ELF-1 (cell line): ENCODE results near the gene DDAH1.

ENCODE experiments used
- DNase-seq: peaks from one replicate; pipeline ENCODE4 v3.0.0-alpha.2; 2016; ENCODE audit warnings: low read depth, low spot score

The DDAH1 gene

DNA sequence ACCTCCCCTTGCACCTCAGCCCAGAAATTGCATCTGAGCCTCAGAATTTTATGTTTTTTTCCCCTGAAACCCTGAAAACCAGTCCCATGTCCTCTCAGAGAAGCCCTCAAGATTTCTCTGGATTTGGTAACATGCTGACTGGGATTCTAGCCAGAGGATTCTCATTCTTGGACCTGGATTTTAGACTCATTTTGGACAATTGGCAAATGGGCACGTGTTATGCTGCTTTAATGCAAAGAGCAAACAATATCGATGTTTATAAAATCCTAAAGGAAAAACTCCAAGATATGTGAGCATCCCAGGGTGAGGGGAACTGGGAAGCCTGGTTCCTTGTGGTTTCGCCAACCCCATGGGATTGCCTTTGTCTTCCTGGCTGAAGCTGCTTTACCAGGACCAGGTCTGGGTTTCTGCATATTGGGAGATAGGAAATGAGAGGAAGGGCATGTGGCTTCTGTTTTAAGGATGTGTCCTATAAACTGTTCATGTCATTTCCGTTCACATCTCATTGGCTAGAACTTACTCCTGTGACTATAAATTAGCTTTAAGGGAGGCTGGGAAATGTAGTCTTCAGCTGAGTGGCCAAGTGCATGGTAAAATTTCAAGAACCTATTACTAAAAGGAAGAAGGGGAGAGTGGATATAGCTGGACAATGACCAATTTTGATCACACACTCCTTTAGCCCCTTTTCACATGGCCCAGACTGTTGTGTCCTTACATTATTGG lies 161.4 kb downstream of the DDAH1 start:
- DNase-seq, result no peak

DNA sequence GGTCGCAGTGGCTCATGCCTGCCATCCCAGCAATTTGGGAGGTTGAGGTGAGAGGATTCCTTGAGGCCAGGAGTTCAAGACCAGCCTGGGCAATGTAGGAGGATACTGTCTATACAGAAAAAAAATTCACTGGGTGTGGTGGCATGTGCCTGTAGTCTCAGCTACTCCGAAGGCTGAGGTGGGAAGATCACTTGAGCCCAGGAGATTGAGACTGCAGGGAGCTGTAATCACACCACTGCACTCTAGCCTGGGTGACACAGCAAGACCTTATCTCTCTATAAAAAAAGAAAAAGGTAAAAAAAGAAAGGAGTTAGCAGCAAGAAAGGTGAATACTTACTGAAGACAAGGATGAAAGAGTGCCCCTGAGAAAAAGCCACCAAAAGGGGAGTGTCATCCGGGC lies 164.8 kb downstream of the DDAH1 start:
- DNase-seq, result no peak

DNA sequence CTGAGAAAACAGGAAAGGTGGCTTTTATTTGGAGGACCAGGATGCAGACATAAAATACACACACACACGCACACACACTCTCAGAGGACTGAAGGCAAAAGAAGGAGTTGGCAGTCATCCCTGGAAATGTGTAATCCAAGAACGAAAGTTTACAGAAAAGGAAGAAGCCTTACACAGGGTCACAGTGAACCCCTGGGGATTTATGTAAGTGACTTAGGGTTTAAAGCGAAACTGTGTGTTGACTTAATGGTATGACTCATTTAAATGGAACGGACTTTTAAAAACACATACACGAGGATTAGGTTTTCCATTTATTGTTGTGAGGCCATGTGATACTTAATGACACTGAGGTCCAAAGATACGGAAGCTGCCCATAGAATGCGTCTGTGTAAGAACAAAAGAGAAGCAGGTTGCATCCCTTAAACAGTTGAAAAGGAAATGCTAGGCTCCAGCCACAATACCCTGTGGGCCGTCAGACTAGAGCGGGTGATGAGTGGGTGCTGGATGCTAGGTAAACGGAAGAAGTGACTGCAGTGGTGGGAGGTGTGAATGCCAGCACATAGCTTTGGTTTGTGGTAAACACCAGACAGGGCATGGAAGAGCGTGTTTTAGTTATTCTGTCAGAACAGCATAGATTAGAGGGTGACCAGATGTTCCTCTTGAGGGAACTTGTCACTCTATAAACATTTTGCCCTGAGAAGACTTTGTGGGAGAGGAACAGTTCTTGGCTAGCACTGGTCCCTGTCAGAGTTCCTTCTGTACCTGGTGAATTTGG lies 166.9 kb downstream of the DDAH1 start:
- DNase-seq, result no peak

DNA sequence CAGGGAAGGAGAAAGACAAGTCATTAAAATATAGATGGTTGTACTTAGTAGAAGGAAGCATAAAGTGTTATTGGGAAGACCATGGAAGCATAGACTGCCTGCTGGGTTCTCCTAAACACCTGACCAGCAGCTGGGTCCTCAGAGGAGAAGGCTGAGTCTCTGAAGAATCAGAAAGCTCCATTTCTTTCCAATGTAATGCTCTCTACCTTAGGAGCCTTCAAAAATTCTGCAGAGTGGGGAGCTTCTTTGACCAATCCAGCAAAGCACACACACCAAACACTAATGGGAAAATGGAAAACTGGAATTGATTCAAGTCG lies 167.5 kb downstream of the DDAH1 start:
- DNase-seq, result no peak

DNA sequence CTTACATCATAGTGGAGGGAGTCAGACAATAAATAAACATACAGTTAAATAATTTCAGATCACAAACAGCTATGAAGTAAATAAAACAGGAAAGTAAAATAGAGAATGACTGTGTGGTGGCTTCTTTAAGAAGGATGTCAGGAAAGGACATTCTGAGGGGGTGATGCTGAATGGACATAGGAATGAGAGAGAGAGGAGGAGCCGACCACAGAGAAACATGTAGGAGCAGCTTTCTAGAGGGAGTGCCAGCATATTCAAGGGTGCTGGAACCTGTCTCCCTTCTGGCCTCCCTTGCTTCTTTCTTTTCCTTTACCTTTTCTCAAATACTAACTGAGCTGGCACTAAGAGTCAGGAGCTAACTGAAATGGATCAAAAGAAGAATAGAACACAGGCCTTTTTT lies 168.0 kb downstream of the DDAH1 start:
- no peak for DNase-seq

DNA sequence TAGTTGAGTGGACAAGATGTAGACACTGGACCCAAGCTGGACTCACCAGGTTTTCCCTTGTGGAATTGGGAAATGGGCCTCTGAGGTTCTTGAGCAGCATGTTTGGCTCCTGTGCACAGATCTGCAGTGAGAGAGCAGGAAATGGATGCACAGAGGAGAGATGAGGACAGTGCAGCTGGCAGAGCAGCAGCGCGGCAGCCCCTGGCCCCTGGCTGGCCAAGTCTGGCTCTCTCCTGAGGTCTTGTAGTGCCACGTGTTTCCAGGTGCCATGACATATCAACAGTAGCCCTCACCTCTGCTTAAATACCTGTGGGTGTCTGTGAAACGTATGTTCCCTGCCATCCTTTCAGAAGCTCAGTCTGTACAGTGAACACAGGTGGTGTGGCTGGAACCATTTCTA lies 169.3 kb downstream of the DDAH1 start:
- DNase-seq, result no peak

DNA sequence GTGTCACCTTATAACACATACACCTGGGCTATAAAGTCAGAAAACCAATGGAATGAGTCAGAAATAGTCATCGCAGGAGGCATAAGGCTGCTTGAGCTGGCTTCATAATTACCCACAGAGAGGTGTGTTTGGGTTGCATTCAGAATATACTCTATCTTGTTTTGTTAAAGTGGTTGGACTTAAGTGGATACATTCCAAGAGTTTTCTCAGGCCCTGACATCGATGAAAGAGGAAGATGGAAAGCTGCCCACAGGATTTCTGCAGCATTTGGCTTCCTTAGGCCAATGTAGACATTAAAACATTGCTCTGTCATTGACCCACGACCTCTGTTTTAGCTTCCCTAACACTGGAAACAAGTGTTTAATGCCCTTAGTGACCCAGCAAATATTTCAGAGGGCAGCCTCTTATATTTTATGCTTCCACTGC lies 169.9 kb downstream of the DDAH1 start:
- no peak for DNase-seq

DNA sequence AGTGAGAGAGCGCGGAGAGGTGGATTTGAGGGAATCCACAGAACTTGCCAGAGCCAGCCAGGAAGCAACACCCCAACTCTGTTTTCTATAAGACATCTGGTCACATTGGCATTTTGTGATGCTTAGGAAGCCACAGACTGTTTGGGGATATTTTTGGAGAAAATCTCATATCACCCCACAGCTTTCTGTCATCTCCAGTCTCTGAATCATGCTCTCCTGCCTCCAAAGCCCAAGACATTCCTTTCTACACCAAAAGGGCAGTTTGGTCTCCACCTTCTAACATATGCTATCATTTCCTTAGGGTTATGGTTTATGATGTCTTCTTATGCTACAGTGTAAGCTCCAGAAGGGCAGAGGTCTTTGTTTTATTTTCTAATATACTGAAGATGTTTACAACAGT lies 174.1 kb downstream of the DDAH1 start:
- no peak for DNase-seq

DNA sequence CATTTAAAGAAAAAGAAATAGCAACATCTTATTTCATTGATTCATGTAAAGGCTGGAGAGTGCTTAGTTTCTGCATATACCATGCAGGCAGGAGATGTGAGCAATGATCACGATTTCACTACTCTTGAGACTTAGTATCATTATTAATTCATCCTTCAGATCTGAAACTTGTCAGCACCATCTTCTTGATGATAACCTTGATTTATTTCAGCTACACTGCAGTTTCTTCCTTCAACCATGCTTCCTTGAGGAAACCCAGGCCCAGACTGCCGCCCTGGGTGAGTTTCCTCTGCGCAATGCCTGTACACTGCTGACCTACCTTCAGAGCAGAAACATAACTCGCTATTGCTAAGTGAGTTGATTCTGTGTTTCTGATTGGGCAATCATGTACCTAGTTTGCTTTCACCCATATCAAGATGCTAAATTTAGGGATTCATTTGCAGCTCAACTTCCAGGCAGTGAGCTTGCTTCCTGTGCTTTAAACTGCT lies 175.1 kb downstream of the DDAH1 start:
- DNase-seq, result no peak

DNA sequence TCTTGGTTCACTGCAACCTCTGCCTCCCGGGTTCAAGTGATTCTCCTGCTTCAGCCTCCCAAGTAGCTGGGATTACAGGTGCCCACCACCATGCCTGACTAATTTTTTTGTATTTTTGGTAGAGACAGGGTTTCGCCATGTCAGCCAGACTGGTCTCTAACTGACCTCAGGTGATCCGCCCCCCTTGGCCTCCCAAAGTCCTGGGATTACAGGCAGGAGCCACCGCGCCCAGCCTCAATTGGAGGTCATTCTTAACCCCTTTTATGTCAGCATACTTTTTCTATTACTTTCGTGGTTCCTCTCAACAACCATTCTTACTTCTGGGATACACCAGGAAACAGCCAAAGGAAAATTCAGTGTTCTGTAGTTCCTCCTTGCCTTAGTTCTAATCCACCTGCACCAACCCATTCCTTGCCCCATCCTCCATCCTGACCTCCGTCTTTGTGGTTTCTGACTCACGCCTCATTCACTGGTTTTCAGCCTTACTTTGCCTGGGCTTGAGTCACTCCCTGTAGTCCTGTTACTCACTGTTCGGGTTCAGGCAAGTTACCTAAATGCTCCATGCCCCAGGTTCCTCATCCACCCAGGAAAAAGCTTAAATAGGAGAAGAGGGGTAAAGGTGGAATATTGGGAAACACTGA lies 175.6 kb downstream of the DDAH1 start:
- no peak for DNase-seq

DNA sequence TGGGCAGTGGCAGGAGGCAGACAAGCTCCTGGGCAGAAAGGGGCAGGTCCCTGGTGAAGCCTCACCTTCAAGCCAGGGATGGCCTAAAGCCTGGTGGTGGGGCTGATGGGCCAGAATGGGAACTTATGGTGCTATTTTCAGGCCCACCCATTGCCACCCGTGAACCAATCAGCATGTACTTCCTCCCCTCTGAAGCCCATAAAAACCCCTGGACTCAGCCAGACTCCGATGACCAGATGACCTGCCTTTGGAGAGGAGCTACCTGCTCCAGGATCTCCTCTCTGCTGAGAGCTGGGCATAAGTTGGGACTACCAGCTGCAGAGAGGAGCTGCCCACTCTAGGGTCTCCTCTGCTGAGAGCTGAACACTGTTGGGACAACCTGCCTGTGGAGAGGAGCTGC lies 180.8 kb downstream of the DDAH1 start:
- no peak for DNase-seq

DNA sequence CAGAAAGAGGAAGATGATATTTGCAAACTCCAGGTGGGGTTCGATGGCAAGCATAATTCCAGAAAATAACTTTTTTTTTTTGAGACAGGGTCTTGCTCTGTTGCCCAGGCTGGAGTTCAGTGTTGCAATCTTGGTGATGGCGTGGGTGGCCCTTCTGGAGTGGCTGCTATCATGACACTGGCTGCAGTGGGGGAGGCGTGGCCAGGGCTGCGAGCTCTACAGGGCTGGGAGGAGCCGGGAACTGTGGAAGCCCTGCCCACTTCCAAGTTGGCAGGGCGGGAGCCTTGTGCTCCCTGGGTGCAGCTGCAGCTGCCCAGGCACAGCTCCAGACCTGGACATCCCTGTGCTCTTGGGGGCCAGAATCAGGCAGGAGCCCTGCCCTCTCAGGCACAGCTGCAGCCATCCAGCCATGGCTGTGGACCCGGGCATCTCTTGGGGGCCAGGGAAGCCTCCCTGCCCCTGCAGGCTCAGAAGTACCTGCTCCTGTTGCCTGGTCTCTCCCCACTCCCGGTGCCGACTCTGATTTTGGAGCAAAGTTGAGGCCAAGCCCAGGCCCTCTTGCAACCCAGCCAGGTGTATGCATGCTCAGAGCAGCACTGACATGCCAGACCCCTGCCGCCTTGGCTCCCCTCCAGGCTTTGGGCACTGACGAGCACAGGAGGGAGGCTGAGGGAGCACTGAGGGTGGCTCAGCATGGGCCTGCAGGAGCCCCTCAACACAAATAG lies 181.3 kb downstream of the DDAH1 start:
- no peak for DNase-seq

DNA sequence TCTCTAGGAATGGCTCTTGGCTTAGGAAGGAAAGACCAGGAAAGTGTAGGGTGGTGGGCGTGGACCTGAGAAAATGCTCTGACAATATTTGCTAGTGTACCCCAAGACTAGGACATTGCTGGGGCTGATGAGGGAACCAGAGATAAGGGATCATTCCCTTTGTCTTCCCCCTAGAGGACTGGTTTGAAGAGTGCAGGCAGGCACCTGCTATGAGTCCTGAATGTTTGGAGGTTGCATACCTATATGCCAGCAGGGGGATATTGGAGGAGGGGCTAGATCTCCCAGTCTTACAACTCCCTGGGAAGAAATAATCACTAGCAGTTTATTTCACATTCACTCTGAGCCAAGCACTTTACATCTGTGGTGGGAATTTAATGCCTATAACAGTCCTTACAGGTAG lies 182.5 kb downstream of the DDAH1 start:
- no peak for DNase-seq

DNA sequence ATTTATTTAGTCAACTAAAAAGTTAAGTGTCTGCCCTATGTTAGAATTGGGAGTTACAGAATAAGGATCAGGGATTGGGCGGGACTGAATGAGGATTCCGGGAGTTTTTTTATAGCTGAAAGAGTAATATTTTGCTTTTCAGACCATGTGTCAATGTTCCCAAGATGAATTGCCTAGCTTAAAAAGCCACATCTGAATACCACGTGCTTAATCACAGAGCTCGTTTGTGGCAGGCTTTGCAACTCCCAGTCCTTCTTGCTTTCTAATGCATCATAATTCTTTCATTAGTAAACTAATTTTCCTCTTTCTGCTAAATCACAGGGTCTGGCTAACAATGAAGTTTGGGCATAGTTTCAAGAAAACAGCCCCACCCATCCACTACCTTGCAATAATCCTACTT lies 184.3 kb downstream of the DDAH1 start:
- DNase-seq, result no peak

DNA sequence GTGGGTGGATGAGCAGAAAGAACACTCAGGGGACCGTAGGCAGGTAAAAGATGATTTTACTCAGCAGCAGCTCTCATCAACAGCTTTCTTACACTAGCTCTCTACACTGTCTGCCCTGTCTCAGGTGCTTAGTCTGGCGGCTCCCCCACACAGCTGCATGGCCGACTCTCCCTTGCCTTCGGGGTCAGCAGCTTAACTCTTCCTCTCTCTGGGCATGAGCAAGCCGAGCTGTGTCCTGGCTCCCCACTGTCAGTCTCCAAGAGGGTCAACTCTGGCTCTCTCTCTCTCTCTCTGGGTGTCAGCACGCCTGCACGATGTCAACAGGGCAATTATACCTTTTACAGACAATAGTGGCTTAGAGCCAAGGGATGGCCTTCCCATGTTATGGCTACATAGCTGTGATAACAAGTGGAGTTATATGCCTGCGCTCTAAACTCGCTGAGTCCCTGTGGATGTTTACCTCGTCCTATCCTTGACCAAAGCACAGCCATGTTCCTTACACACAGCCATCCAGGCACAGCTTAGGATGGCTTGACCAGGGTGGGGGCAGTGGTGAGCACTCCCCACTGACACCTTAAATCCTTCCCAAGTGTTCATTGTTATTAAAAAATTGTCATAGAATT lies 185.4 kb downstream of the DDAH1 start:
- no peak for DNase-seq

DNA sequence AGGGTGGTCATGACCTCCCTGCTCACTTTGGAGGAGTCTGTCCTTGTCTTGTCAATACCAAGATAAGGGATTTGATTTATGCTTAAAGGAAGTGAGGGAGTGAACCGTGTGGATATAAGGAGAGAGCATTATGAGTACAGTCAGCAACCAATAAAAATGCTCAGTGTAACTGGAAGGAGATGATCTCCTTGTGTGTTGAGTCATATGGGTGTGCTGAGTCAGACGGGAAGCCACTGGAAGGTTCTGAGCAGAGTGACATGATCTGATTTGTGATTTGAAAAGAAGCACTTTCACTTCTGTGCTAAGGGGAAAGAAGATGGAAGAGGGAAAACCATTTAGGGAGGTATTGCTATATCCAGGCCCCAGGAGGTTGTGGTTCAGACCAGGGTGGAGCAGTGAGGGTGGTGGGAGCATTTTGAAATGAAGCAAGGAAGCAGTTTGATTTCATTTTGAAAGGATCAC lies 186.1 kb downstream of the DDAH1 start:
- no peak for DNase-seq

DNA sequence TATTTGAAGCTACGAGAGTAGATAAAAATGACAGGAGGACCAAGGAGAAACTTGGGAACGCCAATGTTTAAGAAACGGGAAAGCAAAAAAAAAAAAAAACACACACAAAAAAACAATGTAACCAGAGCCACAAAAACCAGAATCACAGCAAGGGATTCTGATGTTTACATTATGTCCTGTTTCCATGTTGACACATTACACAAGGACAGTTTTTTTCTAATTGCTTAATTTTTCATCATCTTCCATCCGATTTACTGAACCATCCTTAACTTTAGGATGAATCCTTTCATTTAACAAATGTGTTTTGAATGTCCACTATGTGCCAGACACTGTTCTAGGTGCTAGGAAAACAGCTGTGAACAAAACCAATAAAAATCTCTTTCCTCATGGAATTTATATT lies 187.2 kb downstream of the DDAH1 start:
- DNase-seq, result no peak

DNA sequence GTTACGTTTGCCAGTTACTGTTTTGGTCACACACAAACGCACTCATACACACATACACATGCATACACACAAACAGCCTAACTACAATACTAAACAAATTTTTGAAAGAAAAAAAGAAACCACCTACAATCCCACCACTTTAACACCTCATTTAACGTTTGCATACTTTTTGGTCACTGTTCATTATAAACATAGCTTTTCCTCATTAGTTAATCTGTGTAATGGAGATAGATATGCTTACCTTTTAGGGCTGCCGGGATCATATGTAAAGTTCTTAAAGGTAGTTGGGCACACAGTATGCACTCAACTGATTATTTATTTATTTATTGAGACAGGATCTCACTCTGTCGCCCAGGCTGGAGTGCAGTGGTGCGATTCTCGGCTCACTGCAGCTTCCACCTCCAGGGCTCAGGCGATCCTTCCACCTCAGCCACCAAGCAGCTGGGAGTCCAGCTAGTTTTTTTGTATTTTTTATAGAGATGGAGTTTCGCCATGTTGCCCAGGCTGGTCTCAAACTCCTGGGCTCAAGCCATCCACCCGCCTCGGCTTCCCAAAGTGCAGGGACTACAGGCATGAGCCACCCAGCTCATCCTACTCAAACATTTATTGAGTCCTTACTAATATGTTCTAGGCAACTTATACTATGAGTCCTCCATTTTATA lies 187.8 kb downstream of the DDAH1 start:
- DNase-seq, result no peak

DNA sequence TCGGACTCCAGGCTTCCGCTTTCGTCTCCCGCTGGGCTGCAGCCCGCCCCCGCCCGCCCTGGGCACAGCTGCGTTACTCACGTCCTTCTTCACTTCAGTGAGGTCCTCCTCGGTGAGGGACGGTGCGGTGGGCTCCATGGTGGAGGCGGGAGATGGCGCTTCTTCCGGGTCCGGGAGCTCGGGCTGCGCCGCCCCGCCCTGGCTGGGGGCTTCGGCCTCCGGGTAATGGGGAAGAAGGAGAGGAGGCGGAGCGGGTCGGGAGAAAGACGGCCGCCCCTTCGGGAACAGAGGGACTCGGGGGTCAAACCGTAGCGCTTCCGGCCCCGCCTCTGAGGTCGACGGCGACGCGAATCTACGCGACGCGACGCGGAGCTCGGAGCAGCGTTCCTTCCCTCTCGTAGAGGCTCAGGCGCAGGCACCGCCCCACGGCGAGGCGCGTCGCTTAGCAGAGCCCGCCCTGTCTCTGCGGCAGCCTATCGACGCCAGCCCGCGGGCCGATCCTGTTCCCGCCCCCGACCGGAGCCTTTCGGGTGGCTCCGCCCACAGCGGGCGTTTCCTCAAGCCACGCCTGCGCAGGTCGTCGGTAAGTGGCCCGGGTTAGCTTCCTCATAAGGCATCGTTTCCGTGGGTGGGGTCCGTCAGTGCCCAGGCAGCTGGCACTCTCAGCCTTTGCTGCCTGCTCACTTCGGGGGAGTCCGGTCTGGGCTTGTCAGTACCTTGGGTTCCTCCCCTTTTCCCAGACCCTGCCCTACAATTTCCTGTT lies 188.6 kb downstream of the DDAH1 start, which contains the start of gene BCL10:
Gene BCL10, minus strand, starts transcription at position 418 of the 763 bp plus-strand sequence. Its CDS starts 280 bp downstream, at position 138.
- peak; percentile 99 for DNase-seq

DNA sequence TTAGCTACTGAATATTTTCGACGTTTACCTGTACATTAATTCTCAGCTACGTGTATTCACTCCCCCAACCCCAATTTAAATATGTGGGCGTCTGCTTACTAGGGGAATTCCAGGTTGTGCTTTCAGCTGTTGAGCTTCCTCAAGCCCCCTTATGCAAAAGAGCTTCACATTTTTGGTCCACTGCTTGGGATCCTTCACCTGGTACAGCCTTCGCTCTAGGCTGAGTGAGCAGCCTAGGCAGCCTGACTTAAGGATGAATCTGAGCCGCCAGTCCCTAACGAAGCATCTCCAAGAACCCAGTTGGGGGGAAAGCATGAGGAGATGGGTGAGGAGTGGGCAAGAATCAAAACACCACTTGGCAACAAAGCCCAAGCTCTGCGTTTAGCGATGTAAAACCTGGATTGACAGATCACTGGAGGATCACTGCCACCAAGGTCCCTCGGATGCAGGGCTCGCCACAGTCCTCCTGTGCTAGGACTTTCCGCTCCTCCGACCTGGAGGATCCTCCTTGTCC lies 189.2 kb downstream of the DDAH1 start:
- no peak for DNase-seq
